ENCODE measurements around the gene PDXDC1.
"Not testable (repeated sequence)": the region's sequence is repeated elsewhere in the genome, so short reads cannot be mapped to it uniquely, and the experiment has no call there.

The PDXDC1 gene

DNA sequence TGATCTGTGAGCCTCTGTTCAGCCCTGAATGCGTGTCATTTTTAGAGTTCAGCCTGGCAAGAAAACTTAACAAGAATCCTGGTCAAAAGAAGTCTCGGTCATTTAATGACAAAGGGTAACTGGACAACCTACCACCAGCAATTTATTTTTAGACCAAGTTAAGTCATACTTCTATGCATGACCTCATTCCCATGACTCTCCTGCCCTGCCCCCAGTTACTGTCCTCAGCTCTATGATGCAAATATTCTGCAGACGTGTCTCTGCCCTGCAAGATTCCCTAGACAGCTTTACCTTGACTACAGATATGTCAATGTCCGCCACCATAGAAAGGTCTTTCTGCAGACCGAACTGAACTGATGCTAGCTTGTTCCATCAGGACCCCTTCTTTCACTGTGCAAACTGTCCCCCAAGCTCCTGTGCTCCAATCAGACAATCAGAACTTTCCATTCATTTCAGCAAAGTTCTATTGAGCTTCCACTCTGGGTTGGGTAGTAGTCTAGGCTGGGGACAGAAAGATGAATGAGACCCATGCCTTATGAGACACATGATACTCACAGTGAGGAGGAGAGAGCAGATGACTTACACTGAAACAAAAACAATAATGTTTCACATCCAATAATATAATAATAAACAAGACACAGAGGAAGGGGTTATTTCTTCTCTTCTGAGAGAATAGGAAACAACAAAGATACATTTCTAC is 194.3 kb downstream of the PDXDC1 start:
- not testable (repeated sequence) for DNase-seq

DNA sequence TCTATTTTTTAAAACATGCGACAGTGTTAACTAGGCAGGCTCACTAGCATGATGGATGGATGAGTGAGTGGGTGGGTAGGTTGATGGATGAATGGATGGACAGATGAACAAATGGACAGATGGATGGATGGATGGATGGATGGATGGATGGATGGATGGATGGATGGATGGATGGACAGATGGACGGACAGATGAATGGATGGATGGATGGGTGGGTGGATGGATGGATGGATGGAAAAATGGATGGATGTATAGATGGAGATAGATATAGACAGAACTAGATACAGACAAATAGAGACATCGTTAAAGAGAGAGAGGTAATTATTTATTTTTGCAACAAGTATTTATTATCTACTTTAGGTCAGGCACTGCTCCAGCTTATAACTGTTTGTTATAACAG is 205.1 kb downstream of the PDXDC1 start:
- DNase-seq, result not testable (repeated sequence)

DNA sequence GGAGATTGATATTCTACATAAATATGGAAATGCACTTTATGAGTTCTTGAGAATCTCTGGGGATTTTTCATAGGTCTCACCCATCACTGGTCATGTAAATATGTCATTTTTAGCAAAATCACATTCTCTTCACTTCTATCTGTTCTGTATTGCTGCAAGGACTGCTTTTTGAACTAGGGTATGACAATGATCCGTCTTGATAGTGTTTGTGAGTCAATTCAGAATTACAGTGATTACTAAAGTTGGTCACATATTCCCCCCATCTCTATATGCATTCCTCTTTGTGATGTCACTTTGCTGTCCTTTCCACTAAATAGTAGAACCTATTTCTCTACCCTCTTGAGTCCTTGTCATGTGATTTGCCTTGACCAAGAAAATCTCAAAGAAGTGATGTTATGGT is 206.1 kb downstream of the PDXDC1 start:
- not testable (repeated sequence) for DNase-seq

DNA sequence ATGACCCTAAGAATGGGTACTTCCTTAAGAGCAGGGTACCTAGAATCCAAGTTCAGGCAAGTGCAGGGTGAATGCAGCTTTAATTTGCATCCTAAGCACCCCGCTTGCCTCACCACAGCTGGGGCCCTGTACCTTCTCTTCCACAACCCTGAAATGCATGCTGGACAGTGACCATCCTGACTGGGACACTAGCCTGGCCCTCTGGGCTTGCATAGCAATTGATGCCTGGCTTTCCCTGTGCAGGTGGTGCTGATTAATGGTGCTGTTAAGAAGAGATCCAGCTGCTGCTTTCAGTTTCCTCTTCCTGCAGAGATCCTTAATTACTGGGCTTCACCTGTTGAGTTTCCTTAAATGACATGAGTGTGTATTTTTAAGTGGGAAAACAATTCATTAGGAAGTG is 209.2 kb downstream of the PDXDC1 start:
- not testable (repeated sequence) for DNase-seq
